ENCODE measurements around the gene TNFRSF14.

DNA sequence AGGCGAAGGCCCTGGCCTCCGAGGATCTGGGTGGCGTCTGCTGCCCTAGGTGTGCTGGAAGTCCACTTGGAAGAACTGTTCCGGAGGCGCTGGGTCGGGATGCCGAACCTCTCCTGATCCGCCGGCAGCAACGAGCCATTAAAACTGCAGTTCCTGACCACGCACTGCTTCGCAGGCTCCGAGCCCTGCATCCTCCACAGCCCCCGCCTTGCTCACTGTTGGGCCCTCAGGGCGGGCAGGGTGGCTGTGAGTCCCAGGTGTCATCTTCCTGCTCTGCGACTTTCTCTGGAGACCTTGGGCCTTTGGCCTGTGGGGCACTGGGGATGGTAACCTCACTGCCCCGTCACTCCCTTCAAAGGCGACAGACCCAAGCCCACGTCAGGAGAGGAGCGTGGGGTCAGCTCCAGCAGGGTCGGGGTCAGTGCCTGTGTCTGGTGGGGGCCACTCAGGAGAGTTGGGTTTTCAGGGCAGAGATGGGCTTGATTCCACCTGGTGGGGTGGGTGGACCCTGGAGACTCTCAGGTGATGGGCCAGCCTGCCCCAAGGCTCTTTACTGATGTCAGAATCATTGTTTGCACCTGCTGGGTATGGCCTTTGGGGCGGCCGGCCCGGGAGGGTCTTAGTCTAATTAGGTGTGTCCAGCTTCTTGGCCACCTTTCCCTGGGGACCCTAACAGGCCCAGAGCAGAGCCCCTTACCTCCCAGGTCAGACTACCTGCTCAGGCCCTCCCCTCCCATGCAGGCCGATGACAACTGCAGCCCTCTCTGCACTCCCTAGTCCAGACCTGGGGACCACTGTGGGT is 33.5 kb downstream of the TNFRSF14 start:
- TF ChIP-seq CTCF (IDR thresholded peaks at IDR 0.05) = no peak
- no peak for TF ChIP-seq EZH2 (IDR thresholded peaks at IDR 0.05; ENCODE audit: borderline replicate concordance, insufficient read depth, low read depth, low read length, poor library complexity, severe bottlenecking)

Measured in B cell (primary cell).